Measurements from ENCODE around the gene RUVBL1. TPM values are rescaled to one million over a fixed set of nuclear protein-coding genes. Genes with fewer than 3 reads are reported as not detected.

Gene RUVBL1
- total RNA-seq, 2 donors from 2014 or later: 7.5 to 22.1 TPM

- Histone ChIP-seq H3K9me3 (no peaks in the 10 kb centered on the region), H3K4me3 (no peak overlapping the region), H3K36me3 (replicated peaks in 1 of 2; ENCODE audit: insufficient read depth in 1 of 2, low read depth in 2 of 2) (no peaks in the 10 kb centered on the region), H3K27me3 (no peaks in the 10 kb centered on the region), H3K27ac (no peak overlapping the region), H3K4me1 (no peaks in the 10 kb centered on the region)
- 68 to 74% methylated on average over 5 of the region's 5 CpGs for WGBS, 2 donors
- intact Hi-C loops (cut with DNase I): no loop called here
- DNase-seq (no peak), ATAC-seq (no peak)
- TF ChIP-seq CTCF (IDR thresholded peaks at IDR 0.05) (no peak), POLR2A (IDR thresholded peaks at IDR 0.05) (no peak)
Observed at GRCh38 chr3:128167973-128168674, 44.5 kb upstream of the RUVBL1 start.

GRCh38 chr3:128167646-128167972 is 44.0 kb upstream of the RUVBL1 start:
- Histone ChIP-seq H3K4me1 (no peaks in the 10 kb centered on the region), H3K27me3 (no peaks in the 10 kb centered on the region), H3K27ac (no peak overlapping the region), H3K9me3 (no peaks in the 10 kb centered on the region), H3K36me3 (replicated peaks in 1 of 2; ENCODE audit: insufficient read depth in 1 of 2, low read depth in 2 of 2) (no peaks in the 10 kb centered on the region), H3K4me3 (no peak overlapping the region)
- DNase-seq: no peak
- 90 to 91% methylated on average over 8 of the region's 8 CpGs for WGBS, 2 donors
- ATAC-seq: no peak
- intact Hi-C loops (cut with DNase I): no loop called here
- TF ChIP-seq POLR2A (IDR thresholded peaks at IDR 0.05): no peak
- TF ChIP-seq CTCF (IDR thresholded peaks at IDR 0.05): no peak

- no peak for TF ChIP-seq CTCF (IDR thresholded peaks at IDR 0.05)
- TF ChIP-seq POLR2A (IDR thresholded peaks at IDR 0.05): no peak
- Histone ChIP-seq H3K36me3 (replicated peaks in 1 of 2; ENCODE audit: insufficient read depth in 1 of 2, low read depth in 2 of 2) (no peaks in the 10 kb centered on the region), H3K27ac (no peak overlapping the region), H3K27me3 (no peaks in the 10 kb centered on the region), H3K4me3 (no peak overlapping the region), H3K4me1 (no peaks in the 10 kb centered on the region), H3K9me3 (no peaks in the 10 kb centered on the region)
- ATAC-seq (no peak), DNase-seq (no peak)
- intact Hi-C loops (cut with DNase I): no loop called here
- 79 to 88% methylated on average over 5 of the region's 5 CpGs for WGBS, 2 donors
Observed at GRCh38 chr3:128166971-128167453, 43.4 kb upstream of the RUVBL1 start.

- no peaks in the 10 kb centered on the region for H3K4me1 ChIP-seq
- TF ChIP-seq CTCF (IDR thresholded peaks at IDR 0.05) (no peak), POLR2A (IDR thresholded peaks at IDR 0.05) (no peak)
- intact Hi-C loops (cut with DNase I): no loop called here
- no peaks in the 10 kb centered on the region for H3K9me3 ChIP-seq
- H3K27me3 ChIP-seq: no peaks in the 10 kb centered on the region
- ATAC-seq (no peak), DNase-seq (no peak)
- WGBS, 2 donors: 68 to 88% methylated on average over 5 of the region's 5 CpGs
- H3K4me3 ChIP-seq: no peak overlapping the region
- no peaks in the 10 kb centered on the region for H3K36me3 ChIP-seq (replicated peaks in 1 of 2; ENCODE audit: insufficient read depth in 1 of 2, low read depth in 2 of 2)
- H3K27ac ChIP-seq: no peak overlapping the region
Observed at GRCh38 chr3:128163432-128163831, 39.8 kb upstream of the RUVBL1 start.

- Histone ChIP-seq H3K4me1 (no peaks in the 10 kb centered on the region), H3K27ac (no peak overlapping the region), H3K27me3 (no peaks in the 10 kb centered on the region), H3K36me3 (replicated peaks in 1 of 2; ENCODE audit: insufficient read depth in 1 of 2, low read depth in 2 of 2) (no peaks in the 10 kb centered on the region), H3K9me3 (no peaks in the 10 kb centered on the region), H3K4me3 (no peak overlapping the region)
- ATAC-seq: no peak
- no peak for TF ChIP-seq CTCF (IDR thresholded peaks at IDR 0.05)
- no peak for TF ChIP-seq POLR2A (IDR thresholded peaks at IDR 0.05)
- intact Hi-C loops (cut with DNase I): no loop called here
- no peak for DNase-seq
- 85 to 90% methylated on average over 5 of the region's 5 CpGs for whole genome bisulfite sequencing, 2 donors
Observed at GRCh38 chr3:128160661-128161060, 37.0 kb upstream of the RUVBL1 start.
